NCI-H187 (cell line): ENCODE results near the gene STH.

Source experiments
- DNase-seq, 2 experiments: peaks; one replicate each; lab custom pipeline; 2025; lab: John Stamatoyannopoulos, UW

The STH gene

GRCh38 chr17:45967378-45967777 lies 31.7 kb upstream of the STH start:
- no peak for DNase-seq

GRCh38 chr17:45968732-45969131 lies 30.3 kb upstream of the STH start:
- DNase-seq = no peak

- no peak for DNase-seq
These were observed 29.3 kb upstream of the STH start for GRCh38 chr17:45969726-45970125.

GRCh38 chr17:45970659-45971058 lies 28.4 kb upstream of the STH start:
- no peak for DNase-seq

GRCh38 chr17:45971698-45972141 lies 27.3 kb upstream of the STH start:
- no peak for DNase-seq

GRCh38 chr17:45972531-45972930 lies 26.5 kb upstream of the STH start:
- no peak for DNase-seq

GRCh38 chr17:45973099-45973780 lies 25.8 kb upstream of the STH start:
- no peak for DNase-seq

GRCh38 chr17:45973946-45974859 lies 24.8 kb upstream of the STH start:
- DNase-seq = no peak

- no peak for DNase-seq
These were observed 24.0 kb upstream of the STH start for GRCh38 chr17:45974916-45975630.

- no peak for DNase-seq
These were observed 23.3 kb upstream of the STH start for GRCh38 chr17:45975640-45976295.

GRCh38 chr17:45976391-45976754 lies 22.7 kb upstream of the STH start:
- DNase-seq = no peak

GRCh38 chr17:45976755-45977505 lies 22.1 kb upstream of the STH start:
- DNase-seq = no peak

GRCh38 chr17:45977506-45977824 lies 21.6 kb upstream of the STH start:
- no peak for DNase-seq

- no peak for DNase-seq
These were observed 20.9 kb upstream of the STH start for GRCh38 chr17:45977976-45978626.

- no peak for DNase-seq
These were observed 19.9 kb upstream of the STH start for GRCh38 chr17:45979137-45979536.

GRCh38 chr17:45980855-45981254 lies 18.2 kb upstream of the STH start:
- DNase-seq = no peak

GRCh38 chr17:45981306-45981705 lies 17.7 kb upstream of the STH start:
- DNase-seq = no peak

GRCh38 chr17:45982791-45983613 lies 16.0 kb upstream of the STH start:
- no peak for DNase-seq

- DNase-seq = no peak
These were observed 15.3 kb upstream of the STH start for GRCh38 chr17:45983614-45984310.

- no peak for DNase-seq
These were observed 14.7 kb upstream of the STH start for GRCh38 chr17:45984368-45984767.
